Suppressor macrophage treated with lipopolysaccharide for 1 hour (primary cell): Measurements from ENCODE around the gene ZNF808.
"Not testable (repeated sequence)": the region's sequence is repeated elsewhere in the genome, so short reads cannot be mapped to it uniquely, and the experiment has no call there.

Experiments
- DNase-seq, 3 donors: peaks; one replicate each; pipeline ENCODE4 v3.0.0-alpha.2; 2020 to 2022

The ZNF808 gene

DNA sequence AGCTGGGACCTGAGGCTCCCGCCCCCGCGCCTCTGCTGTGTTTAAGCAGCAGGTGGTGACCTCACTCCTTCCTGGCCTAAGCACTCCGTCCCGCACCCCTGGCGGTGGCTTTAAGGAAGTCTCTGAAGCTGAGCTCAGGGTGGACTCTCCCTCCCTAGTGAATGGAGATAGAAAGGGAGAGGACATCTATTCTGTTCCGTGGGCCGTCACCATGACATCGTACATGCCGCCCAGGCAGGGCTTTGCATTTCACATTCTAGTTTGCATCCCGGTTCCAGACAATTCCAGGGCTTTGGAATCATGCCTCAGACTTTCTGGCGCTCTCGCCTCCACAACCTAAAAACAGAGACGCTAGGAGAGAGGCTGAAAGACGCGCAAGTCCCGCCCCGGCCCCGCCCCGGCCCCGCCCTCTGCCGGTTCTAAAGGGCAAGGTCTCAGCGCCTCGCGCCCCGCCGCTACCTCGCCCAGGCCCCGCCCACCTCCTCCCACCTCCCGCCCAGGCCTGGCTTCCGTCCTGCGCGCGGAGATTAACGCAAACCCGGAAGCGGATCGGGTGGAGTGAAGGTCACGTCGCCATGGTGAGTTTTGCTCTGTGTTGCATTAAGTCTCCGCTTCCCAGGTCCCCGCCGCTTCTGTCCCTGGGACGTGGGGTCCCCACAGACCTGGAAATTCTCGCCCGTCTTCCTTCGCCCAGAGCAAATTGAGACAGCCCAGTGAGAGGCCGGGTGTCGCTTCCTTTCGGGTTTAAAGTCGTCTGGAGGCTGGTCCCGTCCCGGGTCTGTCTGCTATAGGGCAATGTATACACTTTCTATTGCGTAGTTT, at the start of gene ZNF808:
Gene ZNF808, plus strand, starts transcription at position 535 of the 822 bp plus-strand sequence. CDS start 15,617 bp downstream, outside the sequence.
- DNase-seq = peak; percentile 94 to 97 (median 95)

DNA sequence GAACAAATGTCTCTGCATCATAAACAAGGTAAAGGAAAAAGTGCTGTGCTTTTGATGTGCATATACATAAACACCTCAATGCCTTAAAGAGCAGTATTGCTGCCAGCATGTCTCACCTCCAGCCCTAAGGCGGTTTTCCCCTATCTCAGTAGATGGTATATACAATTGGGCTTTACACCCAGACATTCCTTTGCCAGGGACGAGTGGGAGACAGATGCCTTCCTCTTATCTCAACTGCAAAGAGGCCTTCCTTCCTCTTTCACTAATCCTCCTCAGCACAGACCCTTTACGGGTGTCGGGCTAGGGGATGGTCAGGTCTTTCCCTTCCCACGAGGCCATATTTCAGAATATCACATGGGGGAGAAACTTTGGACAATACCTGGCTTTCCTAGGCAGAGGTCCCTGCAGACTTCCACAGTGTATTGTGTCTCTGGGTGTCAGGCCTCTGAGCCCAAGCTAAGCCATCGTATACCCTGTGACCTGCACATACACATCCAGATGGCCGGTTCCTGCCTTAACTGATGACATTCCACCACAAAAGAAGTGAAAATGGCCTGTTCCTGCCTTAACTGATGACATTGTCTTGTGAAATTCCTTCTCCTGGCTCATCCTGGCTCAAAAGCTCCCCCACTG, 43.2 kb upstream of the ZNF808 start:
- DNase-seq = not testable (repeated sequence)

DNA sequence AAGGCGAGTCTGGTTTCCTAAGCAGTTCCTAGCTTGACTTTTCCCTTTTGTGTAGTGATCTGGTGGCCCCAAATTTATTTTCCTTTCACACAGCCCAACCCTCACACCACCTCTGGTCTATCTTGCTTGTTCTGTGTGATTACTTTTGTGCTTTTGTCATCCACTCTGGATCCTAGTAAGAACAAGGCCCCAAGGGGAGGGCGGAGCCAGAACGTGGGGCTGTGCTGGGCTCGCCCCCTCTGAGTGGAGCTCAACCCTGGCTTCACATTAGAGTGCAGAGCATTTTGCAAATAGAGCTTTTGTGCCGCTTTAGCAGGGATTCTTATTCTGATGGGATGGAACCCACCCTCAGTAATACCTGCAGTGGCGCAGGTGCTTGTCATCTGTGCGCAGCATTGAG, 42.4 kb upstream of the ZNF808 start:
- not testable (repeated sequence) for DNase-seq

DNA sequence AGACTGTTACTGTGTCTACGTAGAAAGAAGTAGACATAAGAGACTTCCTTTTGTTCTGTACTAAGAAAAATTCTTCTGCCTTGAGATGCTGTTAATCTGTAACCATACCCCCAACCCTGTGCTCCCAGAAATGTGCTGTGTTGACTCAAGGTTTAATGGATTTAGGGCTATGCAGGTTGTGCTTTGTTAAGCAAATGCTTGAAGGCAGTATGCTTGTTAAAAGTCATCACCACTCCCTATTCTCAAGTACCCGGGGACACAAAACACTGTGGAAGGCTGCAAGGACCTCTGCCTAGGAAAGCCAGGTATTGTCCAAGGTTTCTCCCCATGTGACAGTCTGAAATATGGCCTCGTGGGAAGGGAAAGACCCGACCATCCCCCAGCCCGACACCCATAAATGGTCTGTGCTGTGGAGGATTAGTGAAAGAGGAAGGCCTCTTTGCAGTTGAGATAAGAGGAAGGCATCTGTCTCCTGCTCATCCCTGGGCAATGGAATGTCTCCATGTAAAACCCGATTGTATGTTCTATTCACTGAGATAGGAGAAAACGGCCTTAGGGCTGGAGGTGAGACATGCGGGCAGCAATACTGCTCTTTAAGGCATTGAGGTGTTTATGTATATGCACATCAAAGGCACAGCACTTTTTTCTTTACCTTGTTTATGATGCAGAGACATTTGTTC, 41.8 kb upstream of the ZNF808 start:
- not testable (repeated sequence) for DNase-seq

DNA sequence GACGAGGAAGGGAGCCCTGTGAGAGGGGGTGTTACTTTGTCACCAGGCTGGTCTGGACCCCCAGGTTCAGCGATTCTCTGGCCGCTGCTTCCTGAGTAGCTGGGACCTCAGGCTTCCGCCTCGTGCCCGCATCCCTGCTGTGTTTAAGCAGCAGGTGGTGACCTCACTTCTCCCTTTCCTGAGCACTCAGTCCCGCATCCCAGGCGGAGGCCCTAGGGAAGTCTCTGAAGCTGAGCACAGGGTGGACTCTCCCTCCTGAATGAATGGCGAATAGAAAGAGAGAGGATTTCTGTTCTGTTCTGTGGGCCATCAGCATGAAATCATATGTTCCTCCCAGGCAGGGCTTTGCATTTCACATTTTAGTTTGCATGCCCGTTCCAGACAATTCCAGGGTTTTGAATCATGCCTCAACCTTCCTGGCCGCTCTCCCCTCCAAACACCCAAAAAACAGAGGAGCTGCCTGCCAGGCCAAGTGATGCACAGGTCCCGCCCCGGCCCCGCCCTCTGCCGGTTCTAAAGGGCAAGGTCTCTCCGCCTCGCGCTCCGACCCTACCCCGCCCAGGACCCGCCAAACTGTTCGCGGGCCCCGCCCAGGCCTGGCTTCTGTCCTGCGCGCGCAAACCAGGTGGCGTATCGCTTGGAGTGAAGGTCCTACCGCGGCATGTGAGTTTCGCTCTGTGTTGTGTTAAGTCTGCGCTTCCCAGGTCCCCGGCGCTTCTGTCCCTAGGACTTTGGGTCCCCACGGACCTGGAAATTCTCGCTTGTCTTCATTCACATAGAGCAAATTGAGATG, 35.1 kb upstream of the ZNF808 start:
- no peak for DNase-seq

DNA sequence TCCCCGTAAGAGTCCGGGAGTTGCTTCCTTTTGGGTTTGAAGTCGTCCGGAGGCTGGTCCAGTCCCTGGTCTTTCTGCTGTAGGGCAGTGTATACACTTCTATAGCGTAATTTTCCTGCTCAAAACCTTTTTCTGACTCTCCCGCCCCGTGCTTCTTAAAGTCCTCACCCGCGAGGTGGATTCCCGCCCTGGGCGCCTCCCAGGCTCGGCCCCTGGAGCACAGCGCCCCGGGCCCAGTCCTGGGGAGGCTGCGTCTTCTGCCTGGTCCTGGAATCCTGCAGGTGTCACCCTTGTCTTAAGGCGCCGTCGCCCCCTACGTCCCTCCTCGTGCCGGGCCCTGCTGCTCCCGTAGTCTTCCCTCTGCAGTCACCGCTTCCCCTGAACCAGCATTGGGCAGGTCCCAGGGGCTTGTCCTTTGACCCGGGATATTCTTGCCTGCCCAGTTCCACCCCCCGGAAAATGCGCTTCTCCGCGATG, 34.4 kb upstream of the ZNF808 start:
- DNase-seq = no peak

DNA sequence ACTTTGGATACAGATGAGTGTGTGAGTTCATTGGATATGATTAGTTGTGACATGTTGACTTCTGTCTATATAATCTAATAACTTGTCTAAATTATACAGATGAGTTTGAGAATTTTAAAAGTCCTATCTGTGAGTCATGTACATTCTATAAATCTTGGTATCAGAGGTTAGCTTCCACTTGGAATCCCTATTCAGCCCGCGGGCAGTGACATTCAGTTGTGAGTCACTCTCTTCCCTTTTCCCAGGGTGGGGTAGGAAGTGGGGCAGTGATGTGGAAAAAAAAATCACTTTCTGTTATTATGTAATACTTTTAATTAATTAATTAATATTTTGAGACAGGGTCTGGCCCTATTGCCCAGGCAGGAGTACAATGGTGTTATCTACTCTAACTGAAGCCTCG, 33.0 kb upstream of the ZNF808 start:
- no peak for DNase-seq

DNA sequence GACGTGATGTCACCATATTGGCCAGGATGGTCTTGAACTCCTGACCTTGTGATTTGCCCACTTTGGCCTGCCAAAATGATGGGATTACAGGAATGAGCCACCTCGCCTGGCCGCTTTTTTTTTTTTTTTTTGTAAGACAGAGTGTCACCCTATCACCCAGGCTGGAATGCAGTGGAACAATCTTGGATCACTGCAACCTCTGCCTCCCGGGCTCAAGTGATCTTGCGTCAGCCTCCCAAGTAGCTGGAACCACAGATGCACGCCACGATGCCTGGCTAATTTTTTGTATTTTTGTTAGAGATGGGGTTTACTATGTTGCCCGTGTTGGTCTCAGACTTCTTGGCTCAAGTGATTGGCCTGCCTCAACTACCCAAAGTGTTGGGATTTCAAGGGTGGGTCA, 28.9 kb upstream of the ZNF808 start:
- no peak for DNase-seq

DNA sequence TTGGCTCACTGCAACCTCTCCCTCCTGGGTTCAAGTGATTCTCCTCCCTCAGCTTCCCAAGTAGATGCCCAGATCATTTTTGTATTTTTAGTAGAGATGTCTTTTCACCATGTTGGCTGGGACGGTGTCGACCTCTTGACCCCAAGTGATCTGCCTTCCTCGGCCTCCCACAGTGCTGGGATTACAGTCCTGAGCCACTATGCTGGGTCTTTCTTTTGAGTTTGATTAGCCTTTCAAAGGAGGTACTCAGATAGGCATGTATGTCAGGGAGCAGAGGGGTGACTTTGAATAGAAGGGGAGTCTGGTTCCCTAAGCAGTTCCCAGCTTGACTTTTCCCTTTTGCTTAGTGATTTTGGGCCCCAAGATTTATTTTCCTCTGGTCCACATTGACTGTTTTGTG, 27.0 kb upstream of the ZNF808 start:
- not testable (repeated sequence) for DNase-seq

DNA sequence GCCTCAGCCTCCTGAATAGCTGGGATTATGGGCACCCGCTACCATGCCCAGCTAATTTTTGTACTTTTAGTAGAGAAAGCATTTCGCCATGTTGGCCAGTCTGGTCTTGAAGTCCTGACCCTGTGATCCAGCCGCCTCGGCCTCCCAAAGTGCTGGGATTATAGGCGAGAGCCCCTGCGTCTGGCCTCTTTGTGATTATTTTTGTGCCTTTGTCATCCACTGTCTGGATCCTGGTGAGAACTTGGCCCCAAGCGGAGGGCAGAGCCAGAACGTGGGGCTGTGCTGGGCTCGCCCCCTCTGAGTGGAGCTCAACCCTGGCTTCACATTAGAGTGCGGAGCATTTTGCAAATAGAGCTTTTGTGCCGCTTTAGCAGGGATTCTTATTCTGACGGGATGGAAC, 26.5 kb upstream of the ZNF808 start:
- not testable (repeated sequence) for DNase-seq

DNA sequence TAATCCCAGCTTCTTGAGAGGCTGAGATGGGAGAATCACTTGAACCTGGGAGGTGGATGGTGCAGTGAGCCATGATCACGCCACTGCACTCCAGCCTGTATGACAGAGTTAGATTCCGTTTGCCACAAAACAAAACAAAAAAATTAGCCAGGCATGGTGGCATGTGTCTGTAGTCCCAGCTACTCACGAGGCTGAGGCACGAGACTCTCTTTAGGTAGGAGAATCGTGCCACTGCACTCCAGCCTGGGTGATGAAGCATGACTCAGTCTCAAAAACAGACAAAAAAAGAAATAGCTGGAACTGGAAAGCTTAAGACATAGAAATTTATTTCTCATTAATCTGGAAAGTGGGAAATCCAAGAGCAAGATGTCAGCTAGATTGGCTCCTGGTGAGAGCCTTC, 20.2 kb upstream of the ZNF808 start:
- no peak for DNase-seq

DNA sequence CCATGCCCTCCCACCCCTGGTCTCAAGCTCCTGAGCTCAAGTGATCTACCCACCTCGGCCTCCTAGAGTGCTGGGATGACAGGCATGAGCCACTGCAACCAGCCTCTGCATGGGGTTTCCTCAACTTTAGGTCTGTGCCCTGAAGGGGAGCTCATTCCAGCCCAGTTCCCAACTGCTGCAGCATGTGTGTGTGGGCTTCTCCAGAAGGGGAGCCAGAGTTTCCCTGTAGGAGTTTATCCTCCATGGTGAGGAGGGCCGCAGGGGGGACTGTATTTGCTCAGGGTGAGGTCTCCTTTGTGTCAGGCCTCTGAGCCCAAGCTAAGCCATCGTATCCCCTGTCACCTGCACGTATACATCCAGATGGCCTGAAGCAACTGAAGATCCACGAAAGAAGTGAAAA, 11.3 kb upstream of the ZNF808 start:
- no peak for DNase-seq

DNA sequence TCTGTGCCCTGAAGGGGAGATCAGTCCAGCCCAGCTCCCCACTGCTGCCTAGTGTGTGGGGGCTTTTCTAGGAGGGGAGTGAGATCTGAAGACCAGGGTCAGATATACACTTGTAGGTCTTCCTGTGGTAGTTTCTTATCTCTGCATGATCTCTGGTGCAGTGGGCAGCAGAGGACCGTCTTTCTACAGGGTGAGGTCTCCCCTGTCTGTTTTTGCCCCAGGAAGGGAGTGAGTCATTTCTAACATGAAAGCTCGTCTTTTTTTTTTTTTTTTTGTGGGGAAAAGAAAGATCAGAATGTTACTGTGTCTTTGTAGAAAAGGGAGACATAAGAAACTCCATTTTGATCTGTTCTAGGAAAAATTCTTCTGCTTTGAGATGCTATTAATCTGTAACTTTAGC, 8.8 kb upstream of the ZNF808 start:
- DNase-seq = no peak

DNA sequence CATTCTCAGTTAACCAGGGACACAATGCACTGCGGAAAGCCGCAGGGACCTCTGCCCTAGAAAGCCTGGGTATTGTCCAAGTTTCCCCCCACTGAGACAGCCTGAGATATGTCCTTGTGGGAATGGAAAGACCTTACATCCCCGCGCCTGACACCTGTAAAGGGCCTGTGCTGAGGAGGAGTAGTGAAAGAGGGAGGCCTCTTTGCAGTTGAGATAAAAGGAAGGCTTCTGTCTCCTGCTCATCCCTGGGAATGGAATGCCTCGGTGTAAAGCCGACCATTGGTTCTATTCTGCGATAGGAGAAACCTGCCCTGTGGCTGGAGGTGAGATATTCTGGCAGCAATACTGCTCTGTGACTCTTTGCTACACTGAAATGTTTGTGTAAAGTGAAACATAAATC, 8.3 kb upstream of the ZNF808 start:
- DNase-seq = not testable (repeated sequence)

DNA sequence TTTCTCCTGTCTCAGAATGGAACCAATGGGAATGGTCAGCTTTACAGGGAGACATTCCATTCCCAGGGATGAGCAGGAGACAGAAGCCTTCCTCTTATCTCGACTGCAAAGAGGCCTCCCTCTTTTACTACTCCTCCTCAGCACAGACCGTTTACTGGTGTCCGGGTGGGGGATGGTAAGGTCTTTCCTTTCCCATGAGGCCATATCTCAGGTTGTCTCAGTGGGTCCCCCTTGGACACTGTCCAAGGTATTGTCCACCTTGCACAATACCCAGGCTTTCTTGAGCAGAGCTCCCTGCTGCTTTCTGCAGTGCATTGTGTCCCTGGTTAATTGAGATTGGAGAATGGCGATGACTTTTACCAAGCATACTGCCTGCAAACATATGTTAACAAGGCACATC, 7.5 kb upstream of the ZNF808 start:
- no peak for DNase-seq

DNA sequence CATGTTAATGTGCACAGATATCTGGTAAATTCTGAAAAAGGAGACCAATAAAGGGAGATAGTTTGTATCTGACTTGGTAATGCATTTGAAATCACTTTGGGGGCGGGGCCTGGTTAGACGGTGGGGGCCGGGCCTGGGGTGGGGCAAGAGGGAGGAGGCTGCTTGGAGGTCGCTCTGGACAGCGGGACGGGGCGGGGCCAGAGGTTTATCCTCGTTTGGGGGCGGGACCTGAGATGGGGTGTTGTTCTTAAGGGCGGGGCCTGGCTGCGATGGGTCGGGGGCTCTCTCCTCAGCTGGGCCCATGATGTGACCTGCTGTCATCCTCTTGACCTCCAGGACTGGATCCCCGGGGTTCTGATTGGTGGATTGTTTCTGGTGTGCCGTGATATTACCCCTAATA, 4.9 kb upstream of the ZNF808 start:
- no peak for DNase-seq

DNA sequence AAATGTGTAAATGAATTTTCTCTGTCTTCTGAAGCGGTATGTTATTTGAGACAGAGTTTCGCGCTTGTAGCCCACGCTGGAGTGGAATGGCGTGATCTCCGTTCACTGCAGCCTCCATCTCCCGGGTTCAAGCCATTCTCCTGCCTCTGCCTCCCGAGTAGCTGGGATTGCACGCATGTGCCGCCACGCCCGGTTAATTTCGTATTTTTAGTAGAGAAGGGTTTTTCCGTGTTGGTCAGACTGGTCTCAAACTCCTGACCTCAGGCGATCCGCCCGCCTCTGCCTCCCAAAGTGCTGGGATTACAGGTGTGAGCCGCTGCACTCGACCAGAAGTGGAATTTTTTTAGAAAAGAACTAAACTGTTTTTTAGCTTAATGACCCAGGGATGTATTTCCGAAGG, 3.4 kb upstream of the ZNF808 start:
- no peak for DNase-seq

DNA sequence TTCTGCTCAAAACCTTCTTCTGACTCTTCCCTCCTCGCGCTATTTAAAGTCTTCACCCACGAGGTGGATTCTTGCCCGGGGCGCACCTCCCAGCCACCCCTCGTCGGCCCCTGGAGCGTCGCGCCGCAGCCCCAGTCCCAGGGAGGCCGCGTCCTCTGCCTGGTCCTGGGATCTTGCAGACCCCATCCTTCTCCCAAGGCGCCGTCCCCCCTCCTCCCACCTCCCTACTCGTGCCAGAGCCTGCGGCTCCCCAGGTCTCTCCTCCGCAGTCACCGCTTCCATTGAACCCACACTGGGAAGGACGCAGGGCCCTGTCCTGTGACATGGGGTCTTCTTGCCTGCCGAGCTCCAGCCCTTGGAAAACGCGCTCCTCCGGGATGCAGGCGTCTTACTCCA, 486 bp downstream of the ZNF808 start:
- no peak for DNase-seq

DNA sequence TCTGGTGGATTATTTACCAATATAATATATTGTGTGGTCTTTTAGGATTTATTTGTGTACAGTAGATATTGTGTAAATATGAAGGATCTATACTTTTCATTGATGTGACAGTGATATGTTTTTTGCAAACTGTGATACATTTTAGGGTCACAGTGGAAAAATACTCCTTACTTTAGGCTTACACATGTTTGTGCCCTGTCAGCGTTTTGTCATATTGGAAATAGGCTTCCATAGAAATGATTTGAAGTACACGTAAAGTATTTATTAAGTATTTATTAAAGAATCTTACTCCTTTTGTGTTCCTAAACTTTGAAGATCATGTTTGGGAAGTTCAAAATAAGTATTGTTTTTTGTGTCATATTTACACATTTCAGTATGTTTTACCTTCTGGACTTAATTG, 5.0 kb downstream of the ZNF808 start:
- DNase-seq = no peak

DNA sequence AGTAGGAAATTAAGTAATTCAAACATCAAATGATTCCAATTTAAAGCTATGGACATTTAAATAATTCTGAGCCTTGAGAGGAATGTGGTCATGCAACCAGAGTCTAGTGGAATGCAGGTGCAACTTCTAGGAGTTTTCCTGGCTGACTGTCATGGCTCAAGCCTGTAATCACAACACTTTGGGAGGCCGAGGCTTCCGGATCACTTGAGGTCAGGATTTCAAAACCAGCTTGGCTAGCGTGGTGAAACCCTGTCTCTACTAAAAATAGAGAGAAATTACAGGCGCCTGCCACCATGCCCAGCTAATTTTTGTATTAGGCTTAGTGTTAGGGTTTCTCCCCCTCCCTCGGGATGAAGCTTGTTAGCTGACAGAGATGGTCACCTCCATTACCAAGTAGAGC, 6.4 kb downstream of the ZNF808 start:
- DNase-seq = peak; percentile 45 to 58 (median 47)

DNA sequence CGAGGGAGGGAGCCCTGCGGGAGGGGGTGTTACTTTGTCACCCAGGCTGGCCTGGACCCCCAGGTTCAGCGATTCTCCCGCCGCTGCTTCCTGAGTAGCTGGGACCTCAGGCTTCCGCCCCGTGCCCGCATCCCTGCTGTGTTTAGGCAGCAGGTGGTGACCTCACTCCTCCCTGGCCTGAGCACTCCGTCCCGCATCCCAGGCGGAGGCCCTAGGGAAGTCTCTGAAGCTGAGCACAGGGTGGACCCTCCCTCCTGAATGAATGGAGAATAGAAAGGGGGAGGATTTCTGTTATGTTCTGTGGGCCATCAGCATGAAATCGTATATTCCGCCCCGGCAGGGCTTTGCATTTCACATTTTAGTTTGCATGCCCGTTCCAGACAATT, 7.9 kb downstream of the ZNF808 start:
- DNase-seq = not testable (repeated sequence)

DNA sequence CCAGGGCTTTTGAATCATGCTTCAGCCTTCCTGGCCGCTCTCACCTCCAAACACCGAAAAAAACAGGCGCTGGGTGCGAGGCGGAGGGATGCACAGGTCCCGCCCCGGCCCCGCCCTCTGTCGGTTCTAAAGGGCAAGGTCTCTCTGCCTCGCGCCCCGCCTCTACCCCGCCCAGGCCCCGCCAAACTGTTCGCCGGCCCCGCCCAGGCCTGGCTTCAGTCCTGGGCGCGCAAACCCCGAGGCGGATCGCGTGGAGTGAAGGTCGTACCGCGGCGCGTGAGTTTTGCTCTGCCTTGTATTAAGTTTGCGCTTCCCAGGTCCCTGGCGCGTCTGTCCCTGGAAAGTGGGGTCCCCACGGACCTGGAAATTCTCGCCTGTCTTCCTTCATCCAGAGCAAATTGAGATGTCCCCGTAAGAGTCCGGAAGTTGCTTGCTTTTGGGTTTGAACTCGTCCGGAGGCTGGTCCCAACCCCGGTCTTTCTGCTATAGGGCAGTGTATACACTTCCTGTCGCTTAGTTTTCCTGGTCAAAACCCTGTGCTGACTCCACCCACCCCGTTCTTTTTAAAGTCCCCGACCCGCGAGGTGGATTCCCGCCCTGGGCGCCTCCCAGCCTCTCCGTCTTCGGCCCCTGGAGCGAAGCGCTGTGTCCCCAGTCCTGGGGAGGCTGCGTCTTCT, 8.4 kb downstream of the ZNF808 start:
- DNase-seq = peak; percentile 66 to 90 (median 85)
